SK-N-SH treated with all-trans-retinoic acid at 6 μM for 48 hours (cell line): ENCODE data around the gene NATD1.

Experiments used
- ATAC-seq: fragments of 200-7000 bp; cut with Tn5 transposase; 3 replicates; pipeline ENCODE4 v1.9.1; 2020; ENCODE audit warnings: mild to moderate bottlenecking, moderate library complexity
- ARNTL ChIP-seq: fragments of 450-650 bp; formaldehyde crosslinking; IDR thresholded peaks from 2 replicates; pipeline ENCODE4 v1.5.0; 2020; ENCODE audit warnings: low read depth, mild to moderate bottlenecking, moderate library complexity, borderline replicate concordance
- CSDC2 ChIP-seq: fragments of 250-450 bp; sonication (Bioruptor Pico); IDR thresholded peaks from 2 replicates; pipeline ENCODE4 v1.5.0; 2020; ENCODE audit warnings: mild to moderate bottlenecking, moderate library complexity
- ESRRG ChIP-seq: fragments of 250-450 bp; sonication (Bioruptor Pico); IDR thresholded peaks from 2 replicates; pipeline ENCODE4 v1.6.1; 2021; ENCODE audit warnings: mild to moderate bottlenecking
- GLIS3 ChIP-seq: fragments of 250-450 bp; sonication (Bioruptor Pico); IDR thresholded peaks from 2 replicates; pipeline ENCODE4 v1.5.0; 2020; ENCODE audit warnings: mild to moderate bottlenecking, moderate library complexity
- OSR1 ChIP-seq: fragments of 250-450 bp; sonication (Bioruptor Pico); IDR thresholded peaks from 2 replicates; pipeline ENCODE4 v1.8.0; 2022; ENCODE audit warnings: moderate library complexity, mild to moderate bottlenecking, inconsistent platforms
- PPARA ChIP-seq: fragments of 250-450 bp; sonication (Bioruptor Pico); IDR thresholded peaks from 2 replicates; pipeline ENCODE4 v1.5.0; 2020; ENCODE audit warnings: mild to moderate bottlenecking, borderline replicate concordance
- RARB ChIP-seq: fragments of 250-450 bp; sonication (Bioruptor Pico); IDR thresholded peaks from 2 replicates; pipeline ENCODE4 v1.8.0; 2021; ENCODE audit warnings: mild to moderate bottlenecking, moderate library complexity
- SNAI2 ChIP-seq: fragments of 250-450 bp; sonication (Bioruptor Pico); IDR thresholded peaks from 2 replicates; pipeline ENCODE4 v1.5.0; 2020; ENCODE audit warnings: mild to moderate bottlenecking, moderate library complexity
- TCF4 ChIP-seq: fragments of 250-450 bp; sonication (Bioruptor Pico); IDR thresholded peaks from 2 replicates; pipeline ENCODE4 v1.8.0; 2021; ENCODE audit warnings: mild to moderate bottlenecking, moderate library complexity, borderline replicate concordance
- TOX ChIP-seq: fragments of 250-450 bp; sonication (Bioruptor Pico); IDR thresholded peaks from 2 replicates; pipeline ENCODE4 v1.8.0; 2021; ENCODE audit warnings: mild to moderate bottlenecking, moderate library complexity, borderline replicate concordance
- ZC3H10 ChIP-seq: fragments of 250-450 bp; sonication (Bioruptor Pico); IDR thresholded peaks from 2 replicates; pipeline ENCODE4 v1.5.1; 2021; ENCODE audit warnings: mild to moderate bottlenecking, moderate library complexity
- ZFP3 ChIP-seq: fragments of 250-450 bp; sonication (Bioruptor Pico); IDR thresholded peaks from 2 replicates; pipeline ENCODE4 v1.5.0; 2020; ENCODE audit warnings: mild to moderate bottlenecking, moderate library complexity
- ZNF70 ChIP-seq: fragments of 450-650 bp; formaldehyde crosslinking; IDR thresholded peaks from 2 replicates; pipeline ENCODE4 v1.5.0; 2020; ENCODE audit warnings: mild to moderate bottlenecking, moderate library complexity
- TF ChIP-seq, protein P1 (sequence below): fragments of 250-450 bp; sonication (Bioruptor Pico); IDR thresholded peaks from 2 replicates; pipeline ENCODE4 v1.5.1; 2021; ENCODE audit warnings: mild to moderate bottlenecking, moderate library complexity
- TF ChIP-seq, protein P2 (sequence below): fragments of 250-450 bp; sonication (Bioruptor Pico); IDR thresholded peaks from 2 replicates; pipeline ENCODE4 v1.8.0; 2020; ENCODE audit warnings: mild to moderate bottlenecking, moderate library complexity, borderline replicate concordance
- TF ChIP-seq, protein P3 (sequence below): fragments of 250-450 bp; sonication (Bioruptor Pico); IDR thresholded peaks from 2 replicates; pipeline ENCODE4 v1.5.0; 2020; ENCODE audit warnings: mild to moderate bottlenecking, moderate library complexity
- TF ChIP-seq, protein P4 (sequence below): fragments of 250-450 bp; sonication (Bioruptor Pico); IDR thresholded peaks from 2 replicates; pipeline ENCODE4 v1.5.1; 2020; ENCODE audit warnings: low read depth, mild to moderate bottlenecking, moderate library complexity
- TF ChIP-seq, protein P5 (sequence below): fragments of 250-450 bp; sonication (Bioruptor Pico); IDR thresholded peaks from 2 replicates; pipeline ENCODE4 v1.8.0; 2021; ENCODE audit warnings: low read depth, mild to moderate bottlenecking, moderate library complexity, borderline replicate concordance

NATD1 gene

DNA sequence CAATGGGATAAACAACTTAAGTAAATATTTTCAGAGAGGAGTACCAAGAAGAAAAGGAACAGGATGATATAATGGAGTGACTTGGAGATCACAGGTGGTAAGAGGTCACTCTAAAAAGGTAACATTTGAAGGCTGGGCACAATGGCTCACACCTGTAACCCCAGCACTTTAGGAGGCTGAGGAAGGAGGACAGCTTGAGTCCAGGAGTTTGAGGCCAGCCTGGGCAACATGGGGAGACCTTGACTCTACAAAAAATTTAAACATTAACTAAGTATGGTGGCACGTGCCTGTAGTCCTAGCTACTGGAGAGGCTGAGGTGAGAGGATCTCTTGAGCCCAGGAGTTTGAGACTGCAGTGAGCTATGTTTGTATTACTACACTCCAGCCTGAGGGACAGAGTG is 35.9 kb downstream of the NATD1 start:
- TF ChIP-seq ZFP3 (CRISPR knock-in tag) = no peak
- no peak for TF ChIP-seq TCF4 (CRISPR knock-in tag)
- TF ChIP-seq, protein P1, sequence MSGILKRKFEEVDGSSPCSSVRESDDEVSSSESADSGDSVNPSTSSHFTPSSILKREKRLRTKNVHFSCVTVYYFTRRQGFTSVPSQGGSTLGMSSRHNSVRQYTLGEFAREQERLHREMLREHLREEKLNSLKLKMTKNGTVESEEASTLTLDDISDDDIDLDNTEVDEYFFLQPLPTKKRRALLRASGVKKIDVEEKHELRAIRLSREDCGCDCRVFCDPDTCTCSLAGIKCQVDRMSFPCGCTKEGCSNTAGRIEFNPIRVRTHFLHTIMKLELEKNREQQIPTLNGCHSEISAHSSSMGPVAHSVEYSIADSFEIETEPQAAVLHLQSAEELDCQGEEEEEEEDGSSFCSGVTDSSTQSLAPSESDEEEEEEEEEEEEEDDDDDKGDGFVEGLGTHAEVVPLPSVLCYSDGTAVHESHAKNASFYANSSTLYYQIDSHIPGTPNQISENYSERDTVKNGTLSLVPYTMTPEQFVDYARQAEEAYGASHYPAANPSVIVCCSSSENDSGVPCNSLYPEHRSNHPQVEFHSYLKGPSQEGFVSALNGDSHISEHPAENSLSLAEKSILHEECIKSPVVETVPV (CRISPR knock-in tag) = no peak
- TF ChIP-seq ARNTL = no peak
- no peak for TF ChIP-seq GLIS3 (CRISPR knock-in tag)
- TF ChIP-seq OSR1 (CRISPR knock-in tag) = no peak
- TF ChIP-seq ZC3H10 (CRISPR knock-in tag) = no peak
- no peak for TF ChIP-seq CSDC2 (CRISPR knock-in tag)
- TF ChIP-seq, protein P2, sequence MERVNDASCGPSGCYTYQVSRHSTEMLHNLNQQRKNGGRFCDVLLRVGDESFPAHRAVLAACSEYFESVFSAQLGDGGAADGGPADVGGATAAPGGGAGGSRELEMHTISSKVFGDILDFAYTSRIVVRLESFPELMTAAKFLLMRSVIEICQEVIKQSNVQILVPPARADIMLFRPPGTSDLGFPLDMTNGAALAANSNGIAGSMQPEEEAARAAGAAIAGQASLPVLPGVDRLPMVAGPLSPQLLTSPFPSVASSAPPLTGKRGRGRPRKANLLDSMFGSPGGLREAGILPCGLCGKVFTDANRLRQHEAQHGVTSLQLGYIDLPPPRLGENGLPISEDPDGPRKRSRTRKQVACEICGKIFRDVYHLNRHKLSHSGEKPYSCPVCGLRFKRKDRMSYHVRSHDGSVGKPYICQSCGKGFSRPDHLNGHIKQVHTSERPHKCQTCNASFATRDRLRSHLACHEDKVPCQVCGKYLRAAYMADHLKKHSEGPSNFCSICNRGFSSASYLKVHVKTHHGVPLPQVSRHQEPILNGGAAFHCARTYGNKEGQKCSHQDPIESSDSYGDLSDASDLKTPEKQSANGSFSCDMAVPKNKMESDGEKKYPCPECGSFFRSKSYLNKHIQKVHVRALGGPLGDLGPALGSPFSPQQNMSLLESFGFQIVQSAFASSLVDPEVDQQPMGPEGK (CRISPR knock-in tag) = no peak
- TF ChIP-seq RARB (CRISPR knock-in tag) = no peak
- ATAC-seq = no peak

DNA sequence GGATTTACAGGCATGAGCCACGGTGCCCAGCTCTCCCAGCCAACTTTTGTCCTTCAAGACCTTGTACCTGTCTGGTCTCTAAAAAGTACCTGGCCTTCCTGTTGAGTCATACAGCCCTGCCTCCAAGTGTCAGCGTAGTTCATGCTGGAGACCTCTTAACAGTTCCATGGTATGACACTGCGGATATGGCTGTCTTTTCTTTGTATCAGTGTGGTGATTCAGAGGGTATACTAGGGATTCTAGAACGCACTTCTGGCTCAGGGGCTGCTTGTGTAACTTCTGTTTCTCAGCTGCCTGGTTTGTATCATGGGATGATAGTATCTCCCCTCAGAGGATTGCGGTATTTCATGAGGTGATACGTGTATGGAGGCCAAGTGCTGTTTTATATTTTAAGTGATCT is 37.3 kb downstream of the NATD1 start:
- no peak for ATAC-seq
- TF ChIP-seq TOX (CRISPR knock-in tag) = no peak
- no peak for TF ChIP-seq RARB (CRISPR knock-in tag)
- no peak for TF ChIP-seq TCF4 (CRISPR knock-in tag)
- no peak for TF ChIP-seq GLIS3 (CRISPR knock-in tag)
- TF ChIP-seq, protein P1 (CRISPR knock-in tag) = no peak
- no peak for TF ChIP-seq ZNF70 (CRISPR knock-in tag)
- no peak for TF ChIP-seq SNAI2 (CRISPR knock-in tag)
- TF ChIP-seq, protein P3, sequence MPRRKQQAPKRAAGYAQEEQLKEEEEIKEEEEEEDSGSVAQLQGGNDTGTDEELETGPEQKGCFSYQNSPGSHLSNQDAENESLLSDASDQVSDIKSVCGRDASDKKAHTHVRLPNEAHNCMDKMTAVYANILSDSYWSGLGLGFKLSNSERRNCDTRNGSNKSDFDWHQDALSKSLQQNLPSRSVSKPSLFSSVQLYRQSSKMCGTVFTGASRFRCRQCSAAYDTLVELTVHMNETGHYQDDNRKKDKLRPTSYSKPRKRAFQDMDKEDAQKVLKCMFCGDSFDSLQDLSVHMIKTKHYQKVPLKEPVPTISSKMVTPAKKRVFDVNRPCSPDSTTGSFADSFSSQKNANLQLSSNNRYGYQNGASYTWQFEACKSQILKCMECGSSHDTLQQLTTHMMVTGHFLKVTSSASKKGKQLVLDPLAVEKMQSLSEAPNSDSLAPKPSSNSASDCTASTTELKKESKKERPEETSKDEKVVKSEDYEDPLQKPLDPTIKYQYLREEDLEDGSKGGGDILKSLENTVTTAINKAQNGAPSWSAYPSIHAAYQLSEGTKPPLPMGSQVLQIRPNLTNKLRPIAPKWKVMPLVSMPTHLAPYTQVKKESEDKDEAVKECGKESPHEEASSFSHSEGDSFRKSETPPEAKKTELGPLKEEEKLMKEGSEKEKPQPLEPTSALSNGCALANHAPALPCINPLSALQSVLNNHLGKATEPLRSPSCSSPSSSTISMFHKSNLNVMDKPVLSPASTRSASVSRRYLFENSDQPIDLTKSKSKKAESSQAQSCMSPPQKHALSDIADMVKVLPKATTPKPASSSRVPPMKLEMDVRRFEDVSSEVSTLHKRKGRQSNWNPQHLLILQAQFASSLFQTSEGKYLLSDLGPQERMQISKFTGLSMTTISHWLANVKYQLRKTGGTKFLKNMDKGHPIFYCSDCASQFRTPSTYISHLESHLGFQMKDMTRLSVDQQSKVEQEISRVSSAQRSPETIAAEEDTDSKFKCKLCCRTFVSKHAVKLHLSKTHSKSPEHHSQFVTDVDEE (CRISPR knock-in tag) = no peak
- TF ChIP-seq, protein P4, sequence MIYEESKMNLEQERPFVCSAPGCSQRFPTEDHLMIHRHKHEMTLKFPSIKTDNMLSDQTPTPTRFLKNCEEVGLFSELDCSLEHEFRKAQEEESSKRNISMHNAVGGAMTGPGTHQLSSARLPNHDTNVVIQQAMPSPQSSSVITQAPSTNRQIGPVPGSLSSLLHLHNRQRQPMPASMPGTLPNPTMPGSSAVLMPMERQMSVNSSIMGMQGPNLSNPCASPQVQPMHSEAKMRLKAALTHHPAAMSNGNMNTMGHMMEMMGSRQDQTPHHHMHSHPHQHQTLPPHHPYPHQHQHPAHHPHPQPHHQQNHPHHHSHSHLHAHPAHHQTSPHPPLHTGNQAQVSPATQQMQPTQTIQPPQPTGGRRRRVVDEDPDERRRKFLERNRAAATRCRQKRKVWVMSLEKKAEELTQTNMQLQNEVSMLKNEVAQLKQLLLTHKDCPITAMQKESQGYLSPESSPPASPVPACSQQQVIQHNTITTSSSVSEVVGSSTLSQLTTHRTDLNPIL (CRISPR knock-in tag) = no peak
- TF ChIP-seq PPARA (CRISPR knock-in tag) = no peak
- TF ChIP-seq, protein P5, sequence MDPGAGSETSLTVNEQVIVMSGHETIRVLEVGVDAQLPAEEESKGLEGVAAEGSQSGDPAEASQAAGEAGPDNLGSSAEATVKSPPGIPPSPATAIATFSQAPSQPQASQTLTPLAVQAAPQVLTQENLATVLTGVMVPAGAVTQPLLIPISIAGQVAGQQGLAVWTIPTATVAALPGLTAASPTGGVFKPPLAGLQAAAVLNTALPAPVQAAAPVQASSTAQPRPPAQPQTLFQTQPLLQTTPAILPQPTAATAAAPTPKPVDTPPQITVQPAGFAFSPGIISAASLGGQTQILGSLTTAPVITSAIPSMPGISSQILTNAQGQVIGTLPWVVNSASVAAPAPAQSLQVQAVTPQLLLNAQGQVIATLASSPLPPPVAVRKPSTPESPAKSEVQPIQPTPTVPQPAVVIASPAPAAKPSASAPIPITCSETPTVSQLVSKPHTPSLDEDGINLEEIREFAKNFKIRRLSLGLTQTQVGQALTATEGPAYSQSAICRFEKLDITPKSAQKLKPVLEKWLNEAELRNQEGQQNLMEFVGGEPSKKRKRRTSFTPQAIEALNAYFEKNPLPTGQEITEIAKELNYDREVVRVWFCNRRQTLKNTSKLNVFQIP = no peak
- no peak for TF ChIP-seq ZFP3 (CRISPR knock-in tag)
- TF ChIP-seq CSDC2 (CRISPR knock-in tag) = no peak
- no peak for TF ChIP-seq ESRRG (CRISPR knock-in tag)
- TF ChIP-seq OSR1 (CRISPR knock-in tag) = no peak
- TF ChIP-seq ZC3H10 (CRISPR knock-in tag) = no peak
- TF ChIP-seq, all 23 proteins: peak for 0
